ENCODE data around the gene PDZRN4. TPM values are rescaled to one million over a fixed set of nuclear protein-coding genes. Genes with fewer than 3 reads are reported as not detected.

PDZRN4 gene
- total RNA-seq, 6 donors from 2014 or later: 0.17 to 1.3 (median 0.61) TPM; not detected in 1

DNA sequence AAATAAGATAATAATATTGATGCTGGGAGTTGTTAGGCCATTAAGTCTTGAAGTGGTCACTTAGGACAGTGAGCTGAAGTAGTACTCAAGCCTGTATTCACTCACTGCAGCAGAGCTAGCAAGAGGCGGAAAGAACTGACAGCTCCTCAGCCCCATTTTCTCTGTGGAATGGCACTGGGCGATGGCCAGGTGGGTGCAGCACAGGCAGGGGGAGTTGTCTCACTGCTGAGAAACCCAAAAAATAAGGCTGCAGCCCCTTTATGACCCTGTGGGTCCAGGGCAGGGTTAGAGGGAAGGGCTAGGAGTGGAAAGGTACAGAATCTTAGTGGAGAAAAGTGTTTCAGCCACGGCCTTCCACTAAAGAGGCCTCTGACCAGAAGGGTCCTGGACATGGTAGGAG, 35.5 kb downstream of the PDZRN4 start:
- no peak for ATAC-seq (ENCODE audit: low FRiP score in 2 of 2)
- DNase-seq: no peak
- WGBS, 2 donors: 97 to 99% methylated on average over 3 of the region's 3 CpGs

DNA sequence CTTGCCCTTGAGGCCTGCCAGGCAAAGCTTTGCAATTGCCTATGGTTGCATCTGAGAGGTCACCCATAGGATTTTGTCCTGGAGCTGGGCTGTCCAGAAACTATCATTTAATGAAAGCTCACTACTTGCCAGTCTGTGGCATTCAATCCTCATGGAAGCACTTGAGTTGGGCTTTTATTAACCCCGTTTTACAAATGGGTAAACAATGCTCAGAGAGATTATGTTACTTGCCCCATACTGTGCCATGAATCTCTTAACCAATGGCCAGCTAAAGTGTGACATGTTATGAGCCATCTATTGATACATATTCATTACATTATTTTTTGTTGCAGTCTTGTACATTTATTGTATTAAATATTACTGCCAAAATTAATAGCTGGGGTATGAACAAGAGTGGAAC, 35.9 kb downstream of the PDZRN4 start:
- WGBS, 2 donors: 60 to 75% methylated on average over 1 of the region's 1 CpG
- DNase-seq: no peak

More for the DNA sequence above, 35.5 kb downstream of the PDZRN4 start:
- Histone ChIP-seq H3K36me3 (no peaks in the 10 kb centered on the region), H3K27me3 (no peaks in the 10 kb centered on the region), H3K4me3 (no peak overlapping the region), H3K27ac (no peak overlapping the region), H3K4me1 (no peaks in the 10 kb centered on the region), H3K9me3 (no peaks in the 10 kb centered on the region)
- TF ChIP-seq POLR2A (IDR thresholded peaks at IDR 0.05) (no peak), EP300 (IDR thresholded peaks at IDR 0.05) (no peak), POLR2AphosphoS5 (IDR thresholded peaks at IDR 0.05) (no peak)
- TF ChIP-seq, protein P1, sequence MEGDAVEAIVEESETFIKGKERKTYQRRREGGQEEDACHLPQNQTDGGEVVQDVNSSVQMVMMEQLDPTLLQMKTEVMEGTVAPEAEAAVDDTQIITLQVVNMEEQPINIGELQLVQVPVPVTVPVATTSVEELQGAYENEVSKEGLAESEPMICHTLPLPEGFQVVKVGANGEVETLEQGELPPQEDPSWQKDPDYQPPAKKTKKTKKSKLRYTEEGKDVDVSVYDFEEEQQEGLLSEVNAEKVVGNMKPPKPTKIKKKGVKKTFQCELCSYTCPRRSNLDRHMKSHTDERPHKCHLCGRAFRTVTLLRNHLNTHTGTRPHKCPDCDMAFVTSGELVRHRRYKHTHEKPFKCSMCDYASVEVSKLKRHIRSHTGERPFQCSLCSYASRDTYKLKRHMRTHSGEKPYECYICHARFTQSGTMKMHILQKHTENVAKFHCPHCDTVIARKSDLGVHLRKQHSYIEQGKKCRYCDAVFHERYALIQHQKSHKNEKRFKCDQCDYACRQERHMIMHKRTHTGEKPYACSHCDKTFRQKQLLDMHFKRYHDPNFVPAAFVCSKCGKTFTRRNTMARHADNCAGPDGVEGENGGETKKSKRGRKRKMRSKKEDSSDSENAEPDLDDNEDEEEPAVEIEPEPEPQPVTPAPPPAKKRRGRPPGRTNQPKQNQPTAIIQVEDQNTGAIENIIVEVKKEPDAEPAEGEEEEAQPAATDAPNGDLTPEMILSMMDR (IDR thresholded peaks at IDR 0.05): no peak

DNA sequence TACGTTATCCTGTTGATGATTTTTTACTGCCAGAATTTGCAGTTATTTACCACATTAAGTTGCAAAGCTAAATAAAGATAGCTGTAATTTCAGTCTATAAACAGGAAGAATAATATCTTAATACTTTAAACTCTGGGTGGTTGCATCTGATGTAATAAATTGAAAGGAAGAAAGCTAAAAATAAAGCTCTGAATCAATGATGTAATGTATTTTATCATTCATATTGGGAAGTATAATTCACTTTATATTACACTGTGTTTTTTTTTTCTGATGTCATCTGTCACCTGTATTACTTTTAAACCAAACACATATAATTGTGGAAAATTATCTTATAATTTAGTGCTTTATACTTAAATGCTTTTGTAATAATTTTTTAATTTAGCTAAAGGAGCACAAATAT, 37.1 kb downstream of the PDZRN4 start:
- Histone ChIP-seq H3K27ac (no peak overlapping the region), H3K36me3 (no peaks in the 10 kb centered on the region), H3K4me1 (no peaks in the 10 kb centered on the region), H3K4me3 (no peak overlapping the region), H3K9me3 (no peaks in the 10 kb centered on the region), H3K27me3 (no peaks in the 10 kb centered on the region)
- ATAC-seq (ENCODE audit: low FRiP score in 2 of 2) (no peak), DNase-seq (no peak)
- TF ChIP-seq EP300 (IDR thresholded peaks at IDR 0.05) (no peak), POLR2A (IDR thresholded peaks at IDR 0.05) (no peak), POLR2AphosphoS5 (IDR thresholded peaks at IDR 0.05) (no peak)
- TF ChIP-seq, protein P1 (IDR thresholded peaks at IDR 0.05): no peak
- WGBS, 2 donors: 69 to 74% methylated on average over 1 of the region's 1 CpG

More for the DNA sequence above, 35.9 kb downstream of the PDZRN4 start:
- Histone ChIP-seq H3K27me3 (no peaks in the 10 kb centered on the region), H3K4me1 (no peaks in the 10 kb centered on the region), H3K36me3 (no peaks in the 10 kb centered on the region), H3K4me3 (no peak overlapping the region), H3K27ac (no peak overlapping the region), H3K9me3 (no peaks in the 10 kb centered on the region)
- no peak for TF ChIP-seq EP300 (IDR thresholded peaks at IDR 0.05)
- no peak for TF ChIP-seq POLR2A (IDR thresholded peaks at IDR 0.05)
- TF ChIP-seq POLR2AphosphoS5 (IDR thresholded peaks at IDR 0.05): no peak
- TF ChIP-seq, protein P1 (IDR thresholded peaks at IDR 0.05): no peak
- no peak for ATAC-seq (ENCODE audit: low FRiP score in 2 of 2)

DNA sequence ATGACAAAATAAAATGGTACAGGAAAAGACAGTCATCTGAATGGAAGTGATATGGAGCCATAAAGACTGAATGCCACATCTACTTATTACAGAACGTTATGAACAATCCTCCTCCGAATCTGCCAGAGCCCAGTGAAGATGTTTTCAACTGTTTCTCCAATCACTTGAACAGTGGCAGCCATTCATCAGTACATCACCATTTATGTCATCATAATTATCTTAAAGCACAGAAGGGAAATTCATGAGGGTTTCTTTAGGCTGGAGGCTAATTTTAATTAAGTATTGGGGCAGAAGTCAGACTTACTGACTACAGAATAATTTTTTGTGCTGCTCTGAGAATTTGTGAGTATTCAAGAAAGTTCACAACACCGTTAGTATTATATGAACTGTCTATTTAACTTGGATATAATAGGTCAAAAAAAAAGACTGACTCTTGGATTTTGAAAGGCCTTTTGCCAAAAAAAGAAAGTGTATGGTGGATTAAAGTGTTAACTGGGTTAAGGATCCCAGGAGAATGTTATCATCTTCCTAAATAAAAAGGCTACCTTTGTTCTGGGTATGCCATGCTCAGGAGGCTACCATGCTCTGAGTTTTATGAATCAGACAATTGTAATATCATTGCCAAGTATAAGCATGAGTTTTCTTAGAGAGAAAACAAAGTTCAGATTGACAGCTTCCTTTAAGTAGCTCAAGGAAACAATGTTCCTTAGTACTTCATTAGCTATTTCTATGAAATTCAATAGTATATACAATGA, 40.1 kb downstream of the PDZRN4 start:
- 67 to 68% methylated on average over 3 of the region's 3 CpGs for WGBS, 2 donors
- no peak overlapping the region for H3K27ac ChIP-seq
- ATAC-seq (ENCODE audit: low FRiP score in 2 of 2): no peak
- TF ChIP-seq, protein P1 (IDR thresholded peaks at IDR 0.05): no peak
- no peak for TF ChIP-seq EP300 (IDR thresholded peaks at IDR 0.05)
- TF ChIP-seq POLR2A (IDR thresholded peaks at IDR 0.05): no peak
- TF ChIP-seq POLR2AphosphoS5 (IDR thresholded peaks at IDR 0.05): no peak
- no peaks in the 10 kb centered on the region for H3K4me1 ChIP-seq
- H3K36me3 ChIP-seq: no peaks in the 10 kb centered on the region
- H3K27me3 ChIP-seq: no peaks in the 10 kb centered on the region
- H3K4me3 ChIP-seq: no peak overlapping the region
- H3K9me3 ChIP-seq: no peaks in the 10 kb centered on the region
- DNase-seq: no peak

DNA sequence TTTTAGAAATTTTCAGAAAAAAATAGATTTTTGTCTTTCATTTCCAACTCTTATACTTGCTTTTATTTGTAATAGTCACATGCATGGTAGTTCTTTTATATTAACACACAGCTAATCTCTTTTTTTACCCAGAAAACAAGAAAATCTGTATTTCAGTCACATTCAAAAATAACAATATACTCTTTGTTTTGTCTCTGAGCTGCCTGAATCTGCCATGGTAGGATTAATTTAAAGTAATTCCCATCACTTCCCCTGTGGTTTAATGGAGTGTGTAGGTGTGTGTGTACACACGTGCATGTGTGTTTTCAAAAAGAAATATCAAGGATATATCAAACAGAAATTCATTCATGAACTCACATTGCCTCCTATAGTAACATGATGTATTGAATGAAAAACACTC, 42.6 kb downstream of the PDZRN4 start:
- 69 to 83% methylated on average over 1 of the region's 1 CpG for WGBS, 2 donors
- Histone ChIP-seq H3K36me3 (no peaks in the 10 kb centered on the region), H3K9me3 (no peaks in the 10 kb centered on the region), H3K27me3 (no peaks in the 10 kb centered on the region), H3K4me1 (no peaks in the 10 kb centered on the region), H3K4me3 (no peak overlapping the region), H3K27ac (no peak overlapping the region)
- DNase-seq (no peak), ATAC-seq (ENCODE audit: low FRiP score in 2 of 2) (no peak)
- TF ChIP-seq EP300 (IDR thresholded peaks at IDR 0.05): no peak
- TF ChIP-seq POLR2A (IDR thresholded peaks at IDR 0.05): no peak
- no peak for TF ChIP-seq POLR2AphosphoS5 (IDR thresholded peaks at IDR 0.05)
- TF ChIP-seq, protein P1 (IDR thresholded peaks at IDR 0.05): no peak
